IMR-90 (cell line): ENCODE measurements around the gene NQO2. TPM values are rescaled to one million over a fixed set of nuclear protein-coding genes. Genes with fewer than 3 reads are reported as not detected.

ENCODE experiments used
- ATAC-seq: fragments of 200-7000 bp; cut with Tn5 transposase; 2 replicates; pipeline ENCODE4 v1.9.1; 2020; ENCODE audit warnings: low read depth, mild to moderate bottlenecking, moderate library complexity
- BruUV-seq: library from RNA; stranded (reverse); fragments of 400-500 nt; replicated peaks from 2 replicates; lab custom pipeline; 2021; lab: Mats Ljungman, UMichigan
- CTCF ChIA-PET: fragments of 300-600 bp; formaldehyde crosslinking; extraction: SDS; loops from one replicate; lab custom pipeline; 2021; ENCODE audit warnings: antibody characterized with exemption; lab: Yijun Ruan, JAX
- POLR2A ChIA-PET: fragments of 300-600 bp; sonication (Branson Sonifier 250); formaldehyde crosslinking; loops from one replicate; lab custom pipeline; 2022; ENCODE audit warnings: antibody characterized with exemption; ENCODE audit not compliant: unreplicated experiment; lab: Charles Lee
- DNase-seq: peaks from one replicate; pipeline ENCODE4 v3.0.0; 2013
- H2AFZ ChIP-seq: replicated peaks from 2 replicates; pipeline ENCODE3; 2013; ENCODE audit warnings: low read length, mild to moderate bottlenecking; ENCODE audit not compliant: poor library complexity
- H2AK5ac ChIP-seq: 2 replicates; pipeline ENCODE4 v1.6.1; 2013; ENCODE audit warnings: low read depth, low read length, inconsistent platforms
- H2AK9ac ChIP-seq: replicated peaks from 2 replicates; pipeline ENCODE3; 2013; ENCODE audit warnings: mild to moderate bottlenecking, low read depth, low read length, moderate library complexity; ENCODE audit not compliant: poor library complexity
- H2BK120ac ChIP-seq: 2 replicates; pipeline ENCODE4 v1.6.1; 2013; ENCODE audit warnings: low read depth, low read length, inconsistent platforms
- H2BK15ac ChIP-seq: 3 replicates; pipeline ENCODE4 v1.6.1; 2013; ENCODE audit warnings: low read depth, low read length, inconsistent platforms
- H2BK20ac ChIP-seq: 2 replicates; pipeline ENCODE4 v1.6.1; 2013; ENCODE audit warnings: low read depth, mild to moderate bottlenecking, inconsistent platforms, low read length, moderate library complexity
- H2BK5ac ChIP-seq: 2 replicates; pipeline ENCODE4 v1.6.1; 2013; ENCODE audit warnings: mild to moderate bottlenecking, low read depth, low read length, inconsistent platforms; ENCODE audit not compliant: poor library complexity, severe bottlenecking
- H3K14ac ChIP-seq: replicated peaks from 2 replicates; pipeline ENCODE4 v1.6.1; 2013; ENCODE audit warnings: low read depth, low read length, inconsistent platforms
- H3K18ac ChIP-seq: 2 replicates; pipeline ENCODE4 v1.6.1; 2013; ENCODE audit warnings: low read depth, low read length, control low read depth
- H3K23ac ChIP-seq: 2 replicates; pipeline ENCODE4 v1.6.1; 2013; ENCODE audit warnings: low read depth, low read length, inconsistent platforms
- H3K27ac ChIP-seq: 2 replicates; pipeline ENCODE4 v1.5.1; 2013; ENCODE audit warnings: mild to moderate bottlenecking, control low read depth, low read length; ENCODE audit not compliant: insufficient read depth
- H3K27me3 ChIP-seq: 2 replicates; pipeline ENCODE4 v1.6.1; 2013; ENCODE audit warnings: low read length; ENCODE audit not compliant: control insufficient read depth, insufficient read depth
- H3K36me3 ChIP-seq: 2 replicates; pipeline ENCODE4 v1.6.1; 2013; ENCODE audit warnings: low read length, mixed read lengths; ENCODE audit not compliant: control insufficient read depth, insufficient read depth
- H3K4ac ChIP-seq: 2 replicates; pipeline ENCODE4 v1.6.1; 2013; ENCODE audit warnings: low read depth, low read length, inconsistent platforms
- H3K4me1 ChIP-seq: 2 replicates; pipeline ENCODE4 v1.6.1; 2013; ENCODE audit warnings: low read length, mixed read lengths; ENCODE audit not compliant: control insufficient read depth, insufficient read depth
- H3K4me2 ChIP-seq: 2 replicates; pipeline ENCODE4 v1.6.1; 2013; ENCODE audit warnings: low read depth, mild to moderate bottlenecking, control low read depth, low read length, moderate library complexity
- H3K4me3 ChIP-seq: 2 replicates; pipeline ENCODE4 v1.5.1; 2013; ENCODE audit warnings: low read depth, mild to moderate bottlenecking, control low read depth, low read length, moderate library complexity; ENCODE audit not compliant: insufficient read depth
- H3K56ac ChIP-seq: 2 replicates; pipeline ENCODE4 v1.6.1; 2013; ENCODE audit warnings: low read length, inconsistent platforms; ENCODE audit not compliant: insufficient read depth; ENCODE audit errors: extremely low read depth
- H3K79me1 ChIP-seq, 2 experiments: 2 replicates each; pipeline ENCODE4 v1.6.1; 2013; ENCODE audit warnings: low read length in 2 of 2, inconsistent platforms in 1 of 2, low read depth in 1 of 2
- H3K9ac ChIP-seq: 2 replicates; pipeline ENCODE4 v1.6.1; 2013; ENCODE audit warnings: low read depth, low read length, control low read depth
- H3K9me1 ChIP-seq: 2 replicates; pipeline ENCODE4 v1.6.1; 2013; ENCODE audit warnings: low read length, inconsistent platforms; ENCODE audit not compliant: insufficient read depth
- H3K9me3 ChIP-seq: 2 replicates; pipeline ENCODE4 v1.6.1; 2013; ENCODE audit warnings: low read length; ENCODE audit not compliant: control insufficient read depth, insufficient read depth
- H4K20me1 ChIP-seq: 2 replicates; pipeline ENCODE4 v1.6.1; 2013; ENCODE audit warnings: low read length, inconsistent platforms; ENCODE audit not compliant: insufficient read depth
- H4K5ac ChIP-seq: 2 replicates; pipeline ENCODE4 v1.6.1; 2013; ENCODE audit warnings: mild to moderate bottlenecking, low read depth, low read length, control low read depth
- H4K8ac ChIP-seq, 2 experiments: 2 replicates each; pipeline ENCODE4 v1.6.1; 2013; ENCODE audit warnings: low read depth in 2 of 2, low read length in 2 of 2, control low read depth in 1 of 2, inconsistent platforms in 1 of 2
- H4K91ac ChIP-seq: 2 replicates; pipeline ENCODE4 v1.6.1; 2013; ENCODE audit warnings: low read depth, low read length, inconsistent platforms; ENCODE audit not compliant: insufficient read depth
- CEBPB ChIP-seq: IDR thresholded peaks from 2 replicates; pipeline ENCODE4 v1.6.1; 2012; ENCODE audit warnings: low read depth, low read length, improper control_type of control experiment
- FOS ChIP-seq: fragments of 150-350 bp; IDR thresholded peaks from 2 replicates; pipeline ENCODE4 v1.6.1; 2016; ENCODE audit warnings: low read depth, low read length
- MAZ ChIP-seq: IDR thresholded peaks from 2 replicates; pipeline ENCODE4 v1.6.1; 2012; ENCODE audit warnings: low read depth, mild to moderate bottlenecking, low read length, improper control_type of control experiment, moderate library complexity, borderline replicate concordance
- NFE2L2 ChIP-seq: fragments of 150-350 bp; IDR thresholded peaks from 2 replicates; pipeline ENCODE4 v1.6.1; 2016; ENCODE audit warnings: low read depth, mild to moderate bottlenecking, low read length
- POLR2A ChIP-seq: IDR thresholded peaks from 2 replicates; pipeline ENCODE4 v1.6.1; 2012; ENCODE audit warnings: mild to moderate bottlenecking, low read depth, low read length
- RAD21 ChIP-seq: IDR thresholded peaks from 2 replicates; pipeline ENCODE4 v1.6.1; 2012; ENCODE audit warnings: low read length, improper control_type of control experiment
- WGBS, 2 experiments: methylation state at CpG; one replicate each; pipeline versions ENCODE4 v1.1.5 to v1.1.7; 2013; ENCODE audit warnings: missing lambda C conversion rate in 2 of 2; ENCODE audit not compliant: insufficient read length in 1 of 2; ENCODE audit errors: extremely low coverage in 2 of 2; 5-methylcytosine and 5-hydroxymethylcytosine counted together
- dilution Hi-C: fragments of 300-500 bp; cut with HindIII; formaldehyde crosslinking; loops from one replicate; pipeline ENCODE4 v1.14.3; 2018; ENCODE audit warnings: low sequenced_read_pairs; ENCODE audit not compliant: unreplicated experiment
- in situ Hi-C: fragments of 300-500 bp; cut with MboI; formaldehyde crosslinking; loops from 3 replicates; pipeline ENCODE4 v1.14.3; 2019; ENCODE audit warnings: low sequenced_read_pairs, inconsistent platforms, mixed read lengths
- intact Hi-C: fragments of 100-400 bp; cut with micrococcal nuclease; formaldehyde crosslinking; loops from 2 replicates; pipeline ENCODE4 v1.10.0; 2022
- polyA plus RNA-seq, 3 experiments: library from polyadenylated mRNA; depleted of rRNA; stranded (reverse); fragments of >200 nt; gene quantifications; 2 replicates each; pipeline ENCODE4 v1.2.3, GENCODE V29; 2012; ENCODE audit warnings: low replicate concordance in 1 of 3
- total RNA-seq: library from RNA; depleted of rRNA; stranded (reverse); fragments of >200 nt; gene quantifications from 2 replicates; pipeline ENCODE4 v1.2.3, GENCODE V29; 2012
- TF ChIP-seq, protein P1 (sequence below): conservative IDR thresholded peaks from 2 replicates; pipeline ENCODE4 v1.5.1; 2012; ENCODE audit warnings: mild to moderate bottlenecking, low read depth, low read length, improper control_type of control experiment

The NQO2 gene
- total and polyA plus RNA-seq, 2 of the 4 experiments (the other 2 are of a cell fraction): 42.5 to 72.1 TPM

DNA sequence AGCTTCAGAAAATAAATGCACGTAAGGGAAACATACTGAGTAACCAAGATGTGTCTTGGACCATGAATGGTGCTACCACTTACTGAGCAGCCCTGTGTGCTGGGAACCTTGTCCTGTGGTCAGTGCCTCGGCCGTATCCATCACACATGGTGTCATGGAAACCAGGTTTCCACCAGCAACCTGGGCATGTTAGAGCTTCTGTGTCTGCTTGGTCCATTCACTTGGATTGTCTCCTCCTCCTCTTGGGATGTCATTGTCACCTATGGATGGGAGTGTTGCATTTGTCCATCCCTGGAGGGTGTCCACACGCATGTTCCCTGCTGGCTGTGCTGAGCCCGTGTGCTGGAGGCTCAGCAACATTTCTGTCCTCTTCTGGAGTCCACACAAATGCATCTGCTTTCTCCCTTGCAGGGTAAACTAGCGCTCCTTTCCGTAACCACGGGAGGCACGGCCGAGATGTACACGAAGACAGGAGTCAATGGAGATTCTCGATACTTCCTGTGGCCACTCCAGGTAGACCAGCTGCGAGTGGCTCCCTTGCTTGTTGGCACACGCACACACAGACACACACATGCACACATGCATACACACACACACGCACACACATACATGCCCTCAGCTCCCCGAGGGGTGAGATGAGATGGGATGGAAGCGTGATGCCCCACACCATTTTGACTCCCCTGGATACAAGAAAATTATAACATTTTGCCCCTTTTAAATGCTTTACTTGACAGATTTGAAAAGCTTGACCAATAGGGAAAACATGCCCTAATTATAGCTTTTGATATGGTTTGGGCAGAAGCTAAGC is 17.0 kb downstream of the NQO2 start:
- H4K5ac ChIP-seq: no peak overlapping the region
- no peak overlapping the region for H2BK15ac ChIP-seq
- H3K27me3 ChIP-seq: no peaks in the 10 kb centered on the region
- no peak overlapping the region for H3K14ac ChIP-seq
- no peak overlapping the region for H3K9ac ChIP-seq
- no peak overlapping the region for H3K4ac ChIP-seq
- in situ Hi-C loops: no loop called here
- no peak overlapping the region for H3K27ac ChIP-seq
- H3K79me1 ChIP-seq: peaks cover 0 to 4% of the 10 kb centered on the region in 2 experiments; a peak in 2 of 4 replicates
- WGBS, 2 experiments: 98% methylated on average over 9 of the region's 17 CpGs; no CpG with 5 or more reads in 1 of the 2 experiments
- intact Hi-C loops: no loop called here
- H4K8ac ChIP-seq: no peak overlapping the region
- H3K4me3 ChIP-seq: no peak overlapping the region
- H3K9me1 ChIP-seq: peaks cover 13% of the 10 kb centered on the region
- H2BK5ac ChIP-seq: no peak overlapping the region
- peak overlapping the region; percentile 44 for H2AK9ac ChIP-seq
- TF ChIP-seq NFE2L2 (no peak), RAD21 (no peak), CEBPB (no peak), FOS (no peak), MAZ (no peak), POLR2A (no peak)
- TF ChIP-seq, protein P1, sequence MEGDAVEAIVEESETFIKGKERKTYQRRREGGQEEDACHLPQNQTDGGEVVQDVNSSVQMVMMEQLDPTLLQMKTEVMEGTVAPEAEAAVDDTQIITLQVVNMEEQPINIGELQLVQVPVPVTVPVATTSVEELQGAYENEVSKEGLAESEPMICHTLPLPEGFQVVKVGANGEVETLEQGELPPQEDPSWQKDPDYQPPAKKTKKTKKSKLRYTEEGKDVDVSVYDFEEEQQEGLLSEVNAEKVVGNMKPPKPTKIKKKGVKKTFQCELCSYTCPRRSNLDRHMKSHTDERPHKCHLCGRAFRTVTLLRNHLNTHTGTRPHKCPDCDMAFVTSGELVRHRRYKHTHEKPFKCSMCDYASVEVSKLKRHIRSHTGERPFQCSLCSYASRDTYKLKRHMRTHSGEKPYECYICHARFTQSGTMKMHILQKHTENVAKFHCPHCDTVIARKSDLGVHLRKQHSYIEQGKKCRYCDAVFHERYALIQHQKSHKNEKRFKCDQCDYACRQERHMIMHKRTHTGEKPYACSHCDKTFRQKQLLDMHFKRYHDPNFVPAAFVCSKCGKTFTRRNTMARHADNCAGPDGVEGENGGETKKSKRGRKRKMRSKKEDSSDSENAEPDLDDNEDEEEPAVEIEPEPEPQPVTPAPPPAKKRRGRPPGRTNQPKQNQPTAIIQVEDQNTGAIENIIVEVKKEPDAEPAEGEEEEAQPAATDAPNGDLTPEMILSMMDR: no peak
- ChIA-PET CTCF (interaction anchor here (0.8 kb wide), 1 partner anchor 15 kb away, joined by 5 read pairs; no protein-coding TSS in a partner anchor), POLR2A (no interaction called here)
- dilution Hi-C loops: no loop called here
- H2AFZ ChIP-seq: no peak overlapping the region
- no peak overlapping the region for H2BK20ac ChIP-seq
- DNase-seq: no peak
- no peak overlapping the region for H2BK120ac ChIP-seq
- BruUV-seq: no TSS peak
- no peaks in the 10 kb centered on the region for H4K20me1 ChIP-seq
- H4K91ac ChIP-seq: no peak overlapping the region
- no peak overlapping the region for H3K18ac ChIP-seq
- peaks cover 3% of the 10 kb centered on the region for H3K9me3 ChIP-seq
- ATAC-seq: no peak
- 0 out of 2 replicates have a peak, but pooled peaks cover 2% of the 10 kb centered on the region for H3K4me1 ChIP-seq
- no peak overlapping the region for H2AK5ac ChIP-seq
- H3K4me2 ChIP-seq: no peak overlapping the region
- H3K56ac ChIP-seq: no peak overlapping the region
- H3K36me3 ChIP-seq: peaks cover 30% of the 10 kb centered on the region
- H3K23ac ChIP-seq: no peak overlapping the region
